Nephron (organoid): ENCODE measurements around the gene BFAR.
"Not testable (repeated sequence)": the region's sequence is repeated elsewhere in the genome, so short reads cannot be mapped to it uniquely, and the experiment has no call there.

Experiments
- H3K27ac Mint-ChIP-seq, 3 experiments: 2 replicates each; pipeline ENCODE4 v1.8.0; 2020; ENCODE audit warnings: mixed read lengths in 3 of 3, mild to moderate bottlenecking in 2 of 3, moderate library complexity in 1 of 3
- H3K27me3 Mint-ChIP-seq: 2 replicates; pipeline ENCODE4 v1.8.0; 2021; ENCODE audit warnings: low read depth, mild to moderate bottlenecking, moderate library complexity, mixed read lengths
- H3K36me3 Mint-ChIP-seq: 2 replicates; pipeline ENCODE4 v1.8.0; 2020; ENCODE audit warnings: low read depth, mixed read lengths
- H3K4me1 Mint-ChIP-seq: 2 replicates; pipeline ENCODE4 v1.8.0; 2020; ENCODE audit warnings: mixed read lengths
- H3K4me3 Mint-ChIP-seq, 3 experiments: 2 replicates each; pipeline ENCODE4 v1.8.0; 2020; ENCODE audit warnings: mild to moderate bottlenecking in 3 of 3, mixed read lengths in 3 of 3, moderate library complexity in 2 of 3
- H3K9me3 Mint-ChIP-seq: 2 replicates; pipeline ENCODE4 v1.8.0; 2020; ENCODE audit warnings: mixed read lengths
- CTCF ChIP-seq, 3 experiments: fragments of 200-600 bp; sonication (generic); IDR thresholded peaks; one replicate each; pipeline ENCODE4 v1.5.0; 2021; ENCODE audit warnings: antibody characterized with exemption in 3 of 3; ENCODE audit not compliant: unreplicated experiment in 3 of 3

Gene BFAR

GRCh38 chr16:14629919-14630619 is 2.7 kb upstream of the BFAR start, which contains the start of gene PARN:
TSS of gene PARN (minus strand) at chr16:14630260. CDS start at chr16:14630125, 135 bp downstream.
- peaks cover 3% of the 10 kb centered on the region for H3K9me3 Mint-ChIP-seq
- H3K27me3 Mint-ChIP-seq = no peaks in the 10 kb centered on the region
- peak within 1 kb of the TSS; percentile 88 to 93 (median 88) for H3K4me3 Mint-ChIP-seq
- H3K27ac Mint-ChIP-seq = peak within 1 kb of the TSS; percentile 88 to 98 (median 95)
- TF ChIP-seq CTCF (IDR thresholded peaks at IDR 0.05; ENCODE audit: unreplicated experiment in 3 of 3) = no peak
- peaks cover 18% of the 10 kb centered on the region for H3K36me3 Mint-ChIP-seq
- H3K4me1 Mint-ChIP-seq = peaks cover 35% of the 10 kb centered on the region

GRCh38 chr16:14630620-14631330 is 2.0 kb upstream of the BFAR start:
- Mint-ChIP-seq H3K4me1 (peaks cover 38% of the 10 kb centered on the region), H3K36me3 (peaks cover 13% of the 10 kb centered on the region)

GRCh38 chr16:14634389-14634725 is 1.6 kb downstream of the BFAR start:
- Mint-ChIP-seq H3K27me3 (no peaks in the 10 kb centered on the region), H3K27ac (peak overlapping the region; percentile 75 to 96 (median 93)), H3K4me3 (peak overlapping the region; percentile 98 to 100 (median 100)), H3K9me3 (peaks cover 3% of the 10 kb centered on the region), H3K36me3 (peaks cover under 1% of the 10 kb centered on the region), H3K4me1 (peaks cover 45% of the 10 kb centered on the region)
- no peak for TF ChIP-seq CTCF (IDR thresholded peaks at IDR 0.05; ENCODE audit: unreplicated experiment in 3 of 3)

More at GRCh38 chr16:14630620-14631330, 2.0 kb upstream of the BFAR start:
- H3K9me3 Mint-ChIP-seq, H3K27me3 Mint-ChIP-seq: not testable (repeated sequence)
- Mint-ChIP-seq H3K4me3 (peak overlapping the region; percentile 98 to 100 (median 100)), H3K27ac (peak overlapping the region; percentile 81 to 98 (median 95))

GRCh38 chr16:14635395-14636165 is 2.8 kb downstream of the BFAR start:
- Mint-ChIP-seq H3K4me3 (peak overlapping the region; percentile 8 to 62 (median 19)), H3K4me1 (peaks cover 38% of the 10 kb centered on the region), H3K27me3 (no peaks in the 10 kb centered on the region), H3K9me3 (no peaks in the 10 kb centered on the region), H3K36me3 (peaks cover 7% of the 10 kb centered on the region), H3K27ac (peak overlapping the region; percentile 14 to 87 (median 68))
- TF ChIP-seq CTCF (IDR thresholded peaks at IDR 0.05; ENCODE audit: unreplicated experiment in 3 of 3) = no peak

GRCh38 chr16:14636179-14636950 is 3.6 kb downstream of the BFAR start:
- H3K9me3 Mint-ChIP-seq, H3K27me3 Mint-ChIP-seq, H3K36me3 Mint-ChIP-seq: not testable (repeated sequence)
- peak overlapping the region; percentile 19 to 62 (median 33) for H3K4me3 Mint-ChIP-seq
- H3K4me1 Mint-ChIP-seq = peaks cover 38% of the 10 kb centered on the region
- peak overlapping the region; percentile 14 to 87 (median 68) for H3K27ac Mint-ChIP-seq

GRCh38 chr16:14636951-14637240 is 4.1 kb downstream of the BFAR start:
- not testable (repeated sequence) for H3K36me3 Mint-ChIP-seq, H3K9me3 Mint-ChIP-seq, H3K27me3 Mint-ChIP-seq
- peaks cover 38% of the 10 kb centered on the region for H3K4me1 Mint-ChIP-seq
- peak overlapping the region; percentile 14 to 87 (median 68) for H3K27ac Mint-ChIP-seq
- H3K4me3 Mint-ChIP-seq = peak overlapping the region in 1 of 3 experiments; percentile 28

- Mint-ChIP-seq H3K9me3 (no peaks in the 10 kb centered on the region), H3K4me3 (no peak overlapping the region), H3K27ac (no peak overlapping the region), H3K27me3 (no peaks in the 10 kb centered on the region), H3K36me3 (peaks cover 23% of the 10 kb centered on the region), H3K4me1 (peaks cover 15% of the 10 kb centered on the region)
- no peak for TF ChIP-seq CTCF (IDR thresholded peaks at IDR 0.05; ENCODE audit: unreplicated experiment in 3 of 3)
These were observed 7.8 kb downstream of the BFAR start for GRCh38 chr16:14640538-14640937.
